GM21367 (cell line): ENCODE data around the gene STPG3.

ENCODE experiments used
- ATAC-seq: cut with Tn5 transposase; IDR thresholded peaks from one replicate; pipeline ENCODE4 v1.9.1; 2021; ENCODE audit not compliant: unreplicated experiment

STPG3 gene

DNA sequence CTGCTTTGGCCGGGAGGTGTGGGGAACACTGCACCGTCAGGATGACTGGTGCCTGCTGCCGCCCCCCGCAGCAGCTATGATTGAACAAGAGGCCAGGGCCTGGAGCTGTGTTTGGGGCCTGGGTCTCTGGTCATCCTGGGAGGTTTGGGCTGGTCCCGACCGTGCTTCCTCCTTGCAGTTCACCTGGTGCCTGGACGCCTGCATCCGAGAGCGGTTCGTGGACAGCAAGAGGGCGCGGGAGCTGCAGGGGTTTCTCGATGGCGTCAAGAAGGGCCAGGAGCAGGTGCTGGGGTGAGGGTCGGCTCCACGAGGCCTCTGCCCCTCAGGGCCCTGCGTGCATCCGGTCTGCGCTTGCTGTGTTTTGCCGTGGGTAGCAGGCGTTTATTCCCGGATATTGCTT lies 13.0 kb downstream of the STPG3 start:
- ATAC-seq = no peak

DNA sequence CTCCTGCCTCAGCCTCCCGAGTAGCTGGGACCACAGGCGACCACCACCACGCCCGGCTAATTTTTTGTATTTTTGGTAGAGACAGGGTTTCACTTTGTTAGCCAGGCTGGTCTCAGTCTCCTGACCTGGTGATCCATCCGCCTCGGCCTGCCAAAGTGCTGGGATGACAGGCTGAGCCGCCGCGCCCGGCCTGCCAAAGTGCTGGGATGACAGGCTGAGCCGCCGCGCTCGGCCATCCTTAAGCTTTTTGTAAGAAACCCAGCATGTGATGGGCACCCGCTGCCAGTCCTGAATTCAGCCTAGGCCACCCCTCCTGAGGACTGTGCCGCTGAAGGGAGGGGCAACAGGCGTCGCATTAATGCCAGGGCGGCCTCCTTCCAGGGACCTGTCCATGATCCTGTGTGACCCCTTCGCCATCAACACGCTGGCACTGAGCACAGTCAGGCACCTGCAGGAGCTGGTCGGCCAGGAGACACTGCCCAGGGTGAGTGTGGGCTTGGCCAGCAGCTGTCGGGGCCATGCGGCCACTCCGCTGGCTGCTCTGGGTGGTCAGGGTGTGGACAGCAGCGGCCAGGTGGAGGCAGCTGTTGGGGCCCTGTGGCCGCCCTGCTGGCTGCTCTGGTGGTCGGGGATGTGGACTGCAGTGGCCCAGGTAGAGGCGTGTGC lies 14.5 kb downstream of the STPG3 start:
- no peak for ATAC-seq

DNA sequence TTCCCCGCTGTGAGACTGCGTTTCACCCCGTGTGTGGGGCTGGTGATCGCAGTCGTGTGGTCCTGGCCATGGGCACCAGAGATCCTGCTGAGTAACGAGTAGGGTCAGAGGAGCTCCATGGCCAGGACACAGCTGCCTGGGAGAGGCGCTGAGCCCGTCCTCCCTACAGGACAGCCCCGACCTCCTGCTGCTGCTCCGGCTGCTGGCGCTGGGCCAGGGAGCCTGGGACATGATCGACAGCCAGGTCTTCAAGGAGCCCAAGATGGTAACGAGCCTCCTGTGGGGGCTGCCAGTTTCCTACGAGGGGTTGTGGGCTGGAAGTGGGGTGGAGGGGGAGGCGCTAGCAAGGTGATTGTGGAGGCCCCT lies 15.1 kb downstream of the STPG3 start:
- ATAC-seq = no peak

DNA sequence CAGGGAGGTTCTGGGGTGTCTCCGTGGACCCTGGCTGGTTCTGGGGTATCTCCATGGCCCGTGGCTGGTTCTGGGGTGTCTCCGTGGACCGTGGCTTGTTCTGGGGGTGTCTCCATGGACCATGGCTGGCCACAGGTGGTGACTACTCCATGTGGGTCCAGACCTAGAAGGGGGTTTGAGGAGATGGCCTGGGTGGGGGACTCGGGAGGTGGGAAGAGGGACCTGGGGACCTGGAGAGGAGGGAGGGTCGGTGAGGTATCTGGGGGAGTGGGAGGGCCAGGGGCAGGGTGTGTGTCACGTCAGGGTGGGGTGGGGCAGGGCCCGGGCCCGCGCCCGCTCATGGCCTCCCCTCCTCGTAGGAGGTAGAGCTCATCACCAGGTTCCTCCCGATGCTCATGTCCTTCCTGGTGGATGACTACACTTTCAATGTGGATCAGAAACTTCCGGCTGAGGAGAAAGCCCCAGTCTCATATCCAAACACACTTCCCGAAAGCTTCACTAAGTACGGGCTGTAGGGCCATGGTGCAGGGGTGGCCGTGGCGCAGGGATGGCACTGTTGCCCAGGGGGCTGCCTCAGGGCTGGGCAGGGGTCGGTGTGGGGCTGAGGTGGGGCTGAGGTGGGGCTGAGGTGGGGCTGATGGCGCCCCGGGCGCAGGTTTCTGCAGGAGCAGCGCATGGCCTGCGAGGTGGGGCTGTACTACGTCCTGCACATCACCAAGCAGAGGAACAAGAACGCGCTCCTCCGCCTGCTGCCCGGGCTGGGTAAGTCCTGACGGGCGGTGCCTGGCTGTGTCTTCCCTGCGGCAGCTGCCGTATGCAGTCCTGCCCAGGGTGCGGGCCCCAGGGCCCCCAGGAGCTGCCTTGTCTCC lies 15.7 kb downstream of the STPG3 start:
- ATAC-seq = no peak

DNA sequence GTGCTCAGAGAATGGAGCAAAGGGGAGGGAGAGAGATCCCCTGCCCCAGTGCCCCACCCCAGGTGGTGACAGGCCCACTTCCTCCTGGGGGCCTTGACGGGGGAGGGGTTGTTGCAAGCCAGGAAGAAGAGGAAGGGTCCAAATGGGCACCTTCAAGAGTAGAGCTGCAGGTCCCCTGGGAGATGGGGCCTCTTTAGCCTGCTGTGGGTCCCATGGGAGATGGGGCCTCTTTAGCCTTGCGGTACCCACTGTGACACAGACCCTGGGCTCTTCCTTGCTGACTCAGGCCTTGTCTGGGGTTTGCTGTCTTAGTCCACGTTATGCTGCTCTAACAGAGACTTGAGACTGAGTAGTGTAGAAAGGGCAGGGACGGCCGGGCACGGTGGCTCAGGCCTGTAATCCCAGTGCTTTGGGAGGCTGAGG lies 16.9 kb downstream of the STPG3 start:
- ATAC-seq = no peak

DNA sequence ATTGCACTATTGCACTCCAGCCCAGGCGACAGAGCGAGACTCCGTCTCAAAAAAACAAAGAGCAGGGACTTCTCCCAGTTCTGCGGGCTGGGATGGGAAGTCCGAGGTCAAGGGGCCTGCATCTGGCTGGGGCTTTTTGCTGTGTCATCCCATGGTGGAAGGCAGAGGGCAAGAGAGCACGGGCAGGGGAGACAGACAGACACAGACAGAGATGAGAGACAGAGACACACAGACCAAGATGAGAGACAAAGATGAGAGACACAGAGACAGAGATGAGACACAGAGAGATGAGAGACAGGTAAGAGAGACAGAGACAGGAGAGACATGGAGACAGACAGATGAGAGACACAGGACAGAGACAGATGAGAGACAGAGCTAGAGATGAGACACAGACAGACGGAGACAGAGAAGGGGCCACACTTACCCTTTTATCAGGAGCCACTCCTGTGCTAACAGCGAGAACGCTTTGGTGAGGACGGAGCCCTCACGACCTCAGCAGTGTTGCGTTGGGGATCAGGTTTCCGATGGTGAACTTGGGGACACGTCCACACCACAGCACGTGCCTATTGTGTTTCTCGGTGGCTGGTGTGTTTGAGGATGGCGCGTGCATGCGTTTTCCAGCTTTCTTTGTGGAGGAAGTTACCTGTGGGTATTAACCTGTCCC lies 17.6 kb downstream of the STPG3 start:
- no peak for ATAC-seq

DNA sequence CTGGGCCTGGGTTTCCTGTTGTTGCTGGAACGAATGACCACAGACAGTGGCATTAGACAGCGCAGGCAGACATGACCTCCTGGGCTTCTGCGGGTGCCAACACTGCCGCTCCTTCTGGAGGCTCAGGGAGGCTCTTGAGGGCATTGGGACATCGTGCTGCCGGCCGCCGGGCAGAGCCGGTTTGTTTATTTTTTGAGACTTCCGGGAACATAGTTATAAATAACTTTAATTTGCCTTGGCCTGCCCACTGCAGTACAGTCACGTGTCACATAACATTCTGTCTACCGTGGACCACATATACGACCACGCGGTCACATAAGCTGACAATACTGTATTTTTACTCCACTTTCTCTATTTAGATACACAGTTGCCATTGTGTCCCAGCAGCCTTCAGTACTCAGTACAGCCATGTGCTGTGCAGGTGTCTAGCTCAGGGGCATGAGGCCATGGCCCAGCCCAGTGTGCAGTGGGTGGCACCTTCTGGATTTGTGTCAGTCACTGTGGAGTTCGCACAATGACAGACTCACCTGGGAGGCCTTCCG lies 18.2 kb downstream of the STPG3 start:
- no peak for ATAC-seq

DNA sequence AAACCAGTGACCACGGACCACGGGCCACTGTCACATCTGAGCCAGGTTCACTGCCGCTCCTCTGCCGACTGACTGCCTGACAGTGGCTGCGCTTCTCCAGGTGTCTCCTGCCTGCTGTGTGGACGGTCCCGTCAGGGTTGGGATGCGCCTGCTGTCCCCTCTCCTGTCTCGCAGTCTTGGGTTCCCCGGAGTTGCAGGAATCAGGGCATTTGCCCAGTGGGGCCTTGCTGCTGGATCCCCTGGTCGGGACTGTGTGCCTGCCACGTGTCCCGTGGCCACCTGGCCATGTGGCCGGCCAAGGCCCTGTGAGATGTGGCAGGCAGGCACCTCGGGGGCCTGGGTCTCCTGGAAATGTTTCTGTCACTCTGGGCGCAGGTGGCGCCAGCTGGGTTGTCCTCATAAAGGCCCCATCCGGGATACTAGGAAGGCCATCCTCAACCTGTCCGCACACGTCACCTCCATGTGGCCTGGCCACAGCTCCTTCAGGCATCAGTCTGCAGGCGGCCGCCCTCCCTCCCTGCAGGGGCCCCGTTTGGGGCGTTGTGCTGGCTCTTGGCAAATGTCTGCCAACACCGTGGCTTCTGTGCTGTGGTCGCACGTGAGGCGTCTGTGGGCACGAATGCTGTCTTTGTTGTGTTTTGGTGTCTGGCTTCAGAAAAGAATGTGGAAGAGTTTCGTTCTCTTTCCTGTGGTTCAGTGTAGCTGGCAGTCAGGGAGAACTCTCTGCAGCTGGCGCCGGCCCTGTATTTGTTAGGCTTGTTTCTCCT lies 20.0 kb downstream of the STPG3 start:
- ATAC-seq = no peak

DNA sequence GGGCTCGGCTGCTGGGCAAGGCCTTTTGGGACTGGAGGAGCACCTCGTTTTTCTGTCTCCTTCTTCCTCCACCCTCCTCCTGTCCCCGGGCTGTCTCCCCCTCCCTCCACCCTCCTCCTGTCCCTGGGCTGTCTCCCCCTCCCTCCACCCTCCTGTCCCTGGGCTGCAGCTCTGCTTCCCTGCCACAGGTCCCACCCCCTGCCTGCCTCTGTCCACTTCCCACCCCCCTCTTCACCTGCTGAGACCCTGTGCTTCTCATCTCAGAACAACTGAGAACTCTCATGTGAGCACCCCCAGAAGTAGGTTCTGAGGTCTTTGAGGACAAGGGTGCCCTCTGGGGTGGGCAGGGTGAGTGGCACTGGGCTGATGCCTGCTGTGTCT lies 20.6 kb downstream of the STPG3 start:
- no peak for ATAC-seq

DNA sequence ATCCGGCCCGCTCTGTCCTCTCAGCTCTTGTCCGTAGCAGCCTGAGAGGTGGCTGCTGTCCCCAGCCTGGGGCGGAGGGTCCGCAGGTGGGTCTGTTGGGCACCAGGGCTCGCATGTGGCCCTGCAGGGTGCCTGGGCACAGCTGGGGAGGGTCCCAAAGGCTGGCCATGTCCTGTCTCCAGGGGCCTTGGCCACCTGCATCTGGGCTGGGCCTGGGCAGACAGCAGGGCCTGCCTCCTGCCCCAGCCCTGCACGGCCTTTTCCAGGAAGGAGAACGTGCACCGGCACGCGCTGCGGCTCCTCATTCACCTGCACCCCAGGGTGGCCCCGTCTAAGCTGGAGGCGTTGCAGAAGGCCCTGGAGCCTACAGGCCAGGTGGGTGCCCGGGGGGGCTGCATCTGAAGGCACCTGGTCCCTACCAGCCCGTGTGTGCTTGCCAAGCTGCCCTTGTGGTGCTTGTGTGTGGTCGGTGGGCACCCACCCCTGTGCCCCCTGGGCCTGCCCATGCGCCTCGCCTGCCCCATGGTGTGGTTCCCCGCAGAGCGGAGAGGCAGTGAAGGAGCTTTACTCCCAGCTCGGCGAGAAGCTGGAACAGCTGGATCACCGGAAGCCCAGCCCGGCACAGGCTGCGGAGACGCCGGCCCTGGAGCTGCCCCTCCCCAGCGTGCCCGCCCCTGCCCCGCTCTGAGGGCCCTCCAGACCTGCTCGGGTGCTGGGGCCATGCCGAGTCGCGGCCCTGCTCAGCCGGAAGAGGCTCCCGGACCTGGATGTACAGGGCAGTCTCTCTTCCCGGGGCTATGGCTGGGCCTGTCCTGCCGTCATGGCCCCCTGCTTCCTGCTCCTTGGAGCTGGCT lies 21.4 kb downstream of the STPG3 start:
- no peak for ATAC-seq

DNA sequence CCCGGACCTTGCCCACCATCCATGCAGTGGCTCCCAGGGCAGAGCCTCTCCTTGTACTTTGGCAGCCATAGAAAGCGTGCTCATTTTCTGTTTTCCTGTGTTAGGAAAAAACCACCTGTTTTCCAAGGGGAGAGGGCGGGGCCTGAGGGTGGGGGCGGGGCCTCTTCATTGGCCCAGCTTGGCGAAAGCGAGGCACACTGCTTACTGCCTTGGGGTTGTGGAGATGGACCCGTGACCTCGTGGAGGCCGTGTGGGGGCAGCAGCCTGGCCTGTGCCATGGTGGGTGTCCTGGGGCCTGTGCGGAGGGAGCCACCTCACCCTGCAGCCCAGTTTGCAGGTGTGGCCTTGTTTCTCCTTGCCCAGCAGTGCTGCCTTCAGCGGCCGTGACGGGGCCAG lies 22.0 kb downstream of the STPG3 start:
- no peak for ATAC-seq

DNA sequence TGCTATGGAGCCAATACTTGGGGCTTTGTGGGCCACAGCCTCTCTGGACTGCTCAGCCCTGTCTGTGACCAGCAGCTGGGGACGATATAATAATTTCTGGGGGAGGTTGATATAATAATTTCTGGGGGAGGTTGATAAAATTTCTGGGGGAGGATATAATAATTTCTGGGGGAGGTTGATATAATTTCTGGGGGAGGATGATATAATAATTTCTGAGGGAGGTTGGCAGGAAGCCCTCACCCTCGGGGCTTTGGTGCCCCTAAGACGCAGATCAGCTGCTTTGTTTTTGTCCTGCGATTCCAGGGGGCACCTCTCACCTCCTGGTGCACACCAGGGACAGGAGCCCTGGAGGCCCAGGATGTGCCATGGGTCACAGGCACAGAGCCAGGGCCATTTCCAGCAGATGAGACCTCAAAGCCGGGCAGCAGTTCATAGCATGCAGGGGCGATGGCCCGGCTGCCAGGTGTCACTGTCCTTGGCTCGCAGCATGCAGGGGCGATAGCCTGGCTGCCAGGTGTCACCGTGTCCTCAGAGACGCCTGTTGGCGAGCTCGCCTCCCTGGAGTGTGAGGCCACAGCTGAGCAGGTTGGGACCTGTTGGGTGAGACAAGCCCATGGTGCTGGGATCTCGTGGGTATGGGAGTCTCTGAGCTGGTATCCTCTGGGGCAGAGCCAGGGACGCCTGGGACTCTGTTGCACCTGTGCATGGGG lies 22.7 kb downstream of the STPG3 start:
- no peak for ATAC-seq

DNA sequence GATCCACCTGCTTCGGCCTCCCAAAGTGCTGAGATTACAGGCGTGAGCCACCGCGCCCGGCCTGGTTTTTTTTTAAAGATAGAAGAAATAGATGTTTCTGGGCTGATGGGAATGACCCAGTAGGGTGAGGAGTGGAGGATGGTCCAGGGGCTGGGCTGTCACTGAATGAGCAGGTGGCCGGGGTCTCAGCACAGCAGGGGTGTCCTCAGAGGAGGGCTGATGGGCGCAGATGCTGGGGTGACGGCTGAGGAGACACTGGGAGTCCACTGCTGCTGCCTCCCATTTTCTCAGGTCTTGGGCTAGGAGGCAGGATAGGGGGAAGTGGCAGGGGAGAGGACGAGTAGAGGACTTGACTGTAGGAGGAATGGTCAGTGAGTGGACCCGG lies 24.1 kb downstream of the STPG3 start:
- ATAC-seq = no peak

DNA sequence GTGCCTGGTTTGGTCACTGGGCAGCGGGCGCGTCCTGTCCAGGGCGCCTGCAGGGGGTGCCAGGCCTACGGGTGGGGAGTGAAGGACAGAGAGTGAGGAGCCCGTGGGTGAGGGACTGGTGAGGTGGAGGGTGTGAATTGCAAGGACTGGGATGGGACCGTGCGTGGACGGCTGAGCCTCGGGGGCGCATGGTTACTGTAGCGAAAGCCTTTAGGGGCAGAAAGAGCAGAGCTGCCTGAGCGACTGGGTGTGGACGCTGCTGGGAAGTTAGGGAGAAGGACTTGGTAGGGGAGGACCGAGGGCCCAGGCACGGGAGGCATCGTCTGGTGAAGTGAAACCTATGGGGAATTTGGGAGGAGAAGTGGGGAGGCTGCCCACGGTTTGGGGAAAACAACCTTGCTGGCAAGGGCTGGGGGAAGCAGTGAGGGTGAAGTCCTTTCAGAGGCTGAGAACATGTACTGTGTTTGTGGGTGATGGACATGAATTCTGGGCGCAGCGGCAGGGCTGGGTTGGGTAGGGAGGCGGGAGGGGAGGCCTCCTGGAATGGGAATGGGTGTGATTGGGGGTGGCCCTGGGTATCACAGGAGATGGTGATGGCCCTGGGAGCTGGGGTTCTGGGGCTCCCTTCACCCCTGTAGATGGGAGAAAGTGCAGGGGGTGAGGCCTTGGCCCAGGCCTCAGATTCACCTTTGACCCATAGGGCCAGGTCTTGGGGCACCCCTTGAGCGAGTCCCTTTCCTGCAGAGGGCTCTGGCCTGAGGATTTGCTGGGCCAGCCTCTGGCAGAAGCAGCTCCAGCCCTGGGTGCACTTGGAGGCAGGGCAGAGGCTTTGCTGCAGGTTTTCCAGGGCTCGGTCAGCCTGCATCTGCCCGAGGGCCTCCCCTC lies 24.7 kb downstream of the STPG3 start:
- ATAC-seq = no peak

DNA sequence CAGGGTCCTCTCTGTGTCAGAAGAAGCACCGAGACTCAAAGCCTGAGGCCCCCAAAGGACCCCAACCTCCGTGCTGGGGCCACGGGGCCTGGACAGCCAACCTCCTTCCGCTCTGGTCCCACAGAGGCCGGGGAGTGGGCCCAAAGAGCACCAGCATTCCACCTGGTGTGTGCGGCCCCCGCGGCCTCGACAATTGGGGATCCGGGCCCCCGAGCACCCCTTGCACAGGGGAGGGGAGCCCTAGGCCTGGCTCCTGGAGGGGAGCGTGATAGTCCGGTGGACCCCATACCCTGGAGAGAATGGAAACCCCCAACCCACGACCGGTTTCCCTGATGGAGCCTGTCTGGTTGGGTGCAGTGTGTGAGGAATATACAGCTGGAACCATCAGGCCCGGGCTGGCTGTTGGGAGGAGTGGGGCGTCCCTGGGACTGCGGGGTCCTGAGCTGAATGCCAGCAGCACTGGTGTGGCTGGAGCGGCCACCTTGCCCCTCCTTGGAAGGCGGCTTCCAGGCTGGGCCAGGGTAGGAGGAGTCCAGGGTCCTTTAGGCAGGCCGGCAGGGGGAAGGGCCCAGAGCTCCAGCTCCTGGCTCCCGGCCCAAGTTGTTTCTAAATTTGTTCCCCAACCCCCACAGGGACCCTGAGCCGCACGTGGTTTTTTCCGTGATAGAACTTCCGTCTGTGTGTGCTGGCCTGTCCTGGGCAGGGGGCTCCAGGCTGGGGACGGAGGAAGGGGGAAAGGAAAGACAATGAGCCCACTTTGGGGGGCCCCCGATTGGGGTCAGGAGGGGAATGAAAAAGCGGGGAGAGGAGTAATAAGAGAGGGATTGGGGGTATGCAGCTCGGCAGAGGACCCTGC lies 25.6 kb downstream of the STPG3 start:
- no peak for ATAC-seq

DNA sequence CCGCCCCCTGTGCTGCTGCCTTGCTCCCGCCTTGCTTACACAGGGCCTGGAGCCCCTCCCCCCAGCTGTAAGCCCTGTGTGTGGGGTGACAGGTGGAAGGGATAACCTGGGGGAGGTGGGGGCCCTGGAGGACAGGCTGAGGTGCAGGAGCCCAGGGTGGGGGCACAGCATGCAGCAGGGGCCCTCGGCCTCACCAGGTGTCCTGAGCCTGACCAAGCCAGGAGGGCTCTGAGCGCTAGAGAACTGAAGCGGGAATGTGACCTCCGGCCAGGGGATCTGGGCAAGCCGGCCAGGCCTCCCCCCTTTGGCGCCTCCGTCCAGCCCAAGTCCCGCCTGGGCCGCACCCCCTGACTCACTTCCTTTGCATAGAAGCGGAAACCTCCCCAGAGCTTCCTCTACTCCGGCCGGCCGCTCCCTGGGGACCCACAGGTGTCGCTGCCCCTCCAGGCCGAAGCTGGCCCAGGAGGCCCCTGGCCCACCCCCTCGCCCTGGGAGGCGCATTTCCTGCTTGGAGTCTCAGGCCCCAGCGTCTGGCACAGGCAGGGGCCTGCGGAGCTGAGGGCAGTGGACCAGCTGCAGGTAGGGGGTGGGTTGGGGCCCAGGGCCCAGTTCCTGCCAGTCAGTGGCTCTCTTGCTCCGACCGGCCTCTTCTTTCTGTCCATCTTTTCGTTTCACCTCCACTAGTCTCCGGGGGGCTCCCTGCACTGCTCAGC lies 26.4 kb downstream of the STPG3 start, which contains the start of gene TOR4A:
Gene TOR4A (plus strand): TSS at position 398 of the 713 bp plus-strand sequence. CDS start 964 bp downstream, outside the sequence.
- peak; percentile 63 for ATAC-seq
